ENCODE measurements around the gene NRROS.
A peak's percentile ranks its signal among the peaks of the same experiment; 100 is the strongest.
"Not testable (repeated sequence)": the region's sequence is repeated elsewhere in the genome, so short reads cannot be mapped to it uniquely, and the experiment has no call there.

NRROS gene

DNA sequence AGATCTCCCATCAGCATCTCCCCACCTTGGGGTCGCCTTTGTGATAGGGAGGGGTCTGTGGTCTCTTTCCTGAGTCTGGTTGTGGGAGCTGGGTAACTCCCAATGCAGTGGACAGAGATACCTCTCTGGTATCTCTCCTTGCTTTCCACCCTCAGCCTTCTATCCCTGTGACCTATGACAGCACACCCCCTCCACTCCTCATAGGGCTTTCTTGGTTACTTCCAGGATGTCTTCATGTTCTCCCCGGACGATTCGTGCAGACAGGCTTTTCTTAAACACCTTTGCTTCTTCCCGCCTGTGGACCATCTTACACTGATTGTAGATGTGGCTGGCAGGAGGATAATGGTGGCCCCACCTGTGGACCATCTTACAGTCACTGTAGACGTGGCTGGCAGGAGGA, 14.2 kb upstream of the NRROS start:
- DNase-seq, result no peak

GRCh38 chr3:196627918-196628231, 11.6 kb upstream of the NRROS start:
- no peak for DNase-seq

DNA sequence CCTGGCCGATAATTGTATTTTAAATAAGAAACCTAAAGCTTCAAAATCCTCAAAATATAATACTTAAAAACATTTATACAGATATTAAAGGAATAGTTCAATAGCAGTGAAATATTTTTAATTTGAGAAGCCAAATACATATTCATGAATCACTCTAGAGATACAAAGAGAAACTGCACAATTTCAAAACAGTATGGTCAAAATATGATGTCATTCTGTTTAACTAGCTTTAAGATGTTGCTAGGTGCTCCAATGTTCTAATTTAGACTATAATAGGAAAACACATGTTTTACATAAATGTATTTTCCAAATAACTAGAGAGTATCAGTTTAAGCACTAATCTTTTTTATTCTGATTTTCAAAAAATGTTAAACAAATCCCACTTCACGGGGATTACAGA, 10.3 kb upstream of the NRROS start:
- no peak for DNase-seq

GRCh38 chr3:196631682-196632045, 7.8 kb upstream of the NRROS start:
- peak; percentile 67 for DNase-seq

GRCh38 chr3:196632046-196632751, 7.3 kb upstream of the NRROS start:
- peak; percentile 97 for DNase-seq

DNA sequence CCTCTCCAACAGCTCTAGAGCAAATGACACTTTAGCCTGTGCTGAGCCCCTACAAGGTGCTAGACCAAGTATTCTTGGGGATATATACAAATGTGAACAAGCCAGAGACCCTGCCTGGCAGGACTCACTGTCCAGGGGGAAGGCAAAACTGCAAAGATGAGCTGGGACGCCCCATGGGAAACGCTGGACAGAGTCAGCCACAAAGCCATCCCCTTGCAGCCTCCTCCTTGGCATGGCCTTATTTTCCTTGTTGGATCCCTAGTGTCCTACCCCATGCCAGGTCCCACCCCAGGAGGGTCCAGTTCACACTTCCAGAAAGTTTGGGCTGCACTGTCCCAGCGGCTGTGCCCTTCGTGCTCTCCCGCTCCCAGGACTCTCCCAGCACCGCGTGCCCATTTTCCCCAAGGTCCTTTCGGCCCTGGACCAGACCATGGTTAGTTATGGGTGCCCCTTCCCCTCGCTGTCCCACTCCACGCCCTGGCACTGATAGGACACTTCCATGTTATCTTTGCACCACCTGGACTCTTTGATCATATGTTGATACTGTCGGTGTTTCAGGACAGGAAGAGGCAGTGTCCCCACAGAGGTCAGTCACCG, 5.8 kb upstream of the NRROS start:
- no peak for DNase-seq

- DNase-seq, result no peak
These were observed 5.3 kb upstream of the NRROS start for GRCh38 chr3:196634224-196634623.

GRCh38 chr3:196634829-196635228, 4.7 kb upstream of the NRROS start:
- no peak for DNase-seq

DNA sequence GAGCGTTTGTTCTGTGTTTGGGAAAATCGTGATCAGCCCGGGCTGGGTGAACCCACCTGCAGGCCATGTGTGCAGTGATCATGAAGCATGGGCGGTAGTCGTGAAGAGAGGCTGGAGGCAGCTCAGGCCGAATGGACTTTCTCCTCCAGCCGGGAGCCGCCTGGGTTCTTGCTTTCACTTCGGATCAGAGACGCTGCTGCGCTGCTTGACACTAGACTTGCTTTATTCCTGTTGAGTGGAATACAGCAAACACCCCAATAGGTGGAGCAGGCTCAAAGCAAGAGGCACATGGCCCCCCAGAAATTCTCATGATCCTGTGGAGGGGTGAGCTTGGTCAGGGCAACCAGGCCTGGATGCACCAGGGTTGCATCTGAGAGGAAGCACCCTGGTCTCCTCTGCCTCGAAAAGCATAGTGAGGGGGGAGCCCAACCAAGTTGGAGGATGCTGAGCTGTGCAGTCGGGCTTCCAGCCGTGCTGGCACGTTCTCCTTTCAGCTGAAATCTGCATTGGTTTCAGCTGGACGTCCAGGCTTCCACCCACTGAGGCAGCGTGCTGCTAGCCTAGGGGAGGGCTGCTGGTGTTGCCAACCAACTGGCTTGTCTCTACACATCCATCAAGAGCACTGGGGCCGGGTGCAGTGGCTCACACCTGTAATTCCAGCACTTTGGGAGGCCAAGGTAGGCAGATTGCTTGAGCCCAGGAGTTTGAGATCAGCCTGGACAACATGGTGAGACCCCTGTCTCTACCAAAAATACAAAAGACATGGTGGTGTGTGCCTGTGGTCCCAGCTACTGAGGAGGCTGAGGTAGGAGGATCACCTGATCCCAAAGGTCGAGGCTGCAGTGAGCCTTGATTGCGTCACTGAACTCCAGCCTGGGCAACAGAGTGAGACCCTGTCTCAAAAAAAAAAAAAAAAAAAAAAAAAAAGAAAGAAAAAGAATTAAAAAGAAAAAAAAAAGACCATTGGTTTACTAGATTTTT, 2.8 kb upstream of the NRROS start:
- DNase-seq, result no peak

DNA sequence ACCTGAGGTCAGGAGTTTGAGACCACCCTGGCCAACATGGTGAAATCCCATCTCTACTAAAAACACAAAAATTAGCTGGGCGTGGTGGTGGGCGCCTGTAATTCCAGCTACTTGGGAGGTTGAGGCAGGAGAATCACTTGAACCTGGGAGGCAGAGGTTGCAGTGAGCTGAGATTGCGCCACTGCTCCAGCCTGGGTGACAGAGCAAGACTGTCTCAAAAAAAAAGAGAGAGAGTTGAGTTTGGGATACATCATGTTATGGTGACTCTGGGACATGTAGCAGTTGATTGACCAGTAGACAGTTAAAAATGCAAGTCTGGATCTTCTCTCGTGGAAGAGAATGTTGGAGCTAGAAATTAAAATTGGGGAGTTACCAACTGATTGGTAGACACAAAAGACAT, 1.6 kb upstream of the NRROS start:
- not testable (repeated sequence) for DNase-seq

- peak; percentile 54 for DNase-seq
These were observed 522 bp upstream of the NRROS start for GRCh38 chr3:196638861-196639482.

GRCh38 chr3:196640297-196641018, 964 bp downstream of the NRROS start:
- DNase-seq, result no peak

DNA sequence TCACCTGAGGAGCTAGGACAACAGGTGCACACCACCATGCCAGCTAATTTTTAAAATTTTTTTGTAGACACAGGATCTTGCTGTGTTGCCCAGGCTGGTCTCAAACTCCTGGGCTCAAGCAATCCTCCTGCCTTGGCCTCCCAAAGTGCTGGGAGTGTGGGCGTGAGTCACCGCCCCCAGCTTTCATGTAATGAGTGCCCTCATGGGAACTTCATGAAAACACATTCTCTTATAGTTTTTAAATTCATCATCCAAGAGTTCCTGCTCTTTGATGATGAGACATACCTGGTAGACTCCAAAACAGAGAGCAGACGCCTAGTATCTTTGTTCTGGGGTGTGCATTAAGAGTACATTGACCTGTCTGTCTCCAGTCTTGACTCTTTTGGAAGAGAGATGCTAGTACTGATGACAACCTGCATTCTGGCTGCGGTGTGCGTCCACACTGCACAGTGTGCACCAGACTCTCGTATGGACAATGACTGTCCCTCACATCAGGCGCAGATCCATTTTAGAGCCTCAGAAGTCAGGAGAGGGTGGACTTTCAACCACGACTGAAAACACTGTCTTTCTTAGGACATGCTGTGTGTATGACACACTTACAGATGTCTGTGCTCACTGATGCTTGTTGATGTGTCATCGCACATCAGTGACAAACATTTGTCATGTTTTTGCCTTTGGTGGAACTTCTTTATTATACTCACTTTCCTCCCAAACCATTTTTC, 2.0 kb downstream of the NRROS start:
- DNase-seq, result no peak

GRCh38 chr3:196642434-196642833, 2.9 kb downstream of the NRROS start:
- DNase-seq, result no peak

DNA sequence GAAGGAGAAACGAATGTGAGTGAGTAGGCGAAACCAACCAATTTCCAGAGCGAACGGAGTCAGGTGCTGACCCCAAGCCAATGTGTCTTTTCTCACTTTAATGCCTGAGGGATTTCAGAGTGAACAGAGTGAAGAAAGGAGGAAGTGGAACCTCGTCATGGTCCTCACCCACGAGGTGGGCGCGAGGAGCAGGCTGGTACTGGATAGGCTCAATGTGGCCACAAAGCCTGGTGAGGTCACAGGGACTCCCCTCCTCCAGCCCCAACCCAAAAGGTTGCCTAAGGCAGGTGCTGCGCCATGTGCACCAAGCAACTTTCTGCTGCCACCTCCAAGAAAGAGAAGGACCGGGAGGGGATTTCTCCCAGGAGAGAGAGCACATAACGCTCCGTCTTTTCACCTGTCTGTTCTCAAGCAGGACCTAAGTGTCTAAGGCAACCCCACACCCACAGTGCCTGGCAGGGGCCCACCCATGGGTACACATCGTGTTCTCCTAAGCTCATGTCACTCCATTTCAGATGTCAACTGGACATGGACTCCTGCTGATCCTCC, 3.8 kb downstream of the NRROS start:
- no peak for DNase-seq

DNA sequence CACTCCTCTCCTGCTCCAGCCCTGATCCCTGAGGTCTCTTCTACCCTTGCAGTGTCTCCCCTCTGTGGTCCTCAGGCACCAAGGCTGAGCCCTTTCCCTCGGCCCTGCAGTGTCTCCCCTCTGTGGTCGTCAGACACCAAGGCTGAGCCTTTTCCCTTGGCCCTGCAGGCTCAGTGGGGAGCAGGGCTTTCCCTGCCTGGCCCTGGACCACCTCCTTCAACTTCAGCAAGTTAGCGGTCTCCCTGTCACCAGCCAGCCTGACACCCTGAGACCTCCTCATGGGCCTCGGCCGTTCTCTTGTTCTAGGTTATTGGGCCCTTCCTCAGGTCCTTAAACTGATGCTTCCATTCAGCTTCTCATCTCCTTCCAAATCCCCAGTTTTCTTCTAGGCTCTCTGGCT, 4.3 kb downstream of the NRROS start:
- no peak for DNase-seq

DNA sequence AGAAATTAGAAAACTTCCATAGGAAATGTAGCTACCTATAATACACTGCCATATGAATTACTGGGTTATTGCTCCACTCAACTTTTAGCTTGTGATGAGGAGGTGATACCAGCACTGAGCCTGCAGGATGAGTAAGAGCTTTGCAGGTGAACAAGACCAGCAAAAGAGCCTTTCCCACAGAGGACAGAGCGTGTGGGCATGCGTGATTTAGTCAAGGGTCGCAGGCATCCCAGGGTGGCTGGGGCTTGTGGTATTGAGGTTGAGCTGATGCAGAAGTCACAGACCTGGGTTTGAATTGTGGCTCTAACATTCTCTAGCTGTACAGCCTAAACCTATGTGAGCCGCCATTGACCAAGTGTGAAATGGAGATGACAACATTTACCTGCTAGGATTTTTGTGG, 5.6 kb downstream of the NRROS start:
- DNase-seq, result no peak

DNA sequence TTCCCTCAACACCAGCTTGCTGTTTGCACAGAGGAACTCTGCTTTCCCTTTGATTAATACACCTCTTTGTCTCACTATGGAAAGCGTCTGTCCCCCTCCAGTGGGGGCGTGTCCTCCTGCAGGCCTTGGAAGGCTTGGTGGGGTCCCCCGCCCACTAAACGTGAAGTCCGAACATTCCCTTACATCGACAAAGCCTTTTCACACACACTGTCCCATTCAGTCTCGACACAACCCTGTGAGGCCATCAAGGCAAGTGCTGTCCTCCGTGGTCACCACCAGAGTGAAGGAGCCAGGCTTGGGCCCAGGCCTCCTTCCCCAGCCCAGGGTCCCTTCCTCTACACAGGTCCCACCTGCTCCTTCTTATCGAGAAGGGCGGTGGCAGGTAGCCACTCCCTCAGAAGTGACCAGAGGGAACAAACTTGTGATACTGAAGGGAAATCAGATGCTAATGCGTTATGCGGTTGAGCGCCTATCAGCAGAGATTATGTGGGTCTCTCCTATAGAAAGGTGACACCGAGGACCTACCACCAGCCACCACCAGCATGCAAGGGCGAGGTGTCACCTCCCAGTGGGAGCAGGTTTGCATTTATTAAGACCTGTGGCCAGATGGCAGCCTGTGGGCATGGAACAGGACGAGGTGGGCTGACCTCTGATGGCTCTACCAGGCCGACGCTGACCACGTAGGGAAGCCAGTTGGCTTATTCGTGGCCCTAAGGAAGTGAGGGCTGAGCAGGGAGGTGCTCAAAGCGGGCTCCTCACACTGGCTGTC, 6.6 kb downstream of the NRROS start:
- no peak for DNase-seq

DNA sequence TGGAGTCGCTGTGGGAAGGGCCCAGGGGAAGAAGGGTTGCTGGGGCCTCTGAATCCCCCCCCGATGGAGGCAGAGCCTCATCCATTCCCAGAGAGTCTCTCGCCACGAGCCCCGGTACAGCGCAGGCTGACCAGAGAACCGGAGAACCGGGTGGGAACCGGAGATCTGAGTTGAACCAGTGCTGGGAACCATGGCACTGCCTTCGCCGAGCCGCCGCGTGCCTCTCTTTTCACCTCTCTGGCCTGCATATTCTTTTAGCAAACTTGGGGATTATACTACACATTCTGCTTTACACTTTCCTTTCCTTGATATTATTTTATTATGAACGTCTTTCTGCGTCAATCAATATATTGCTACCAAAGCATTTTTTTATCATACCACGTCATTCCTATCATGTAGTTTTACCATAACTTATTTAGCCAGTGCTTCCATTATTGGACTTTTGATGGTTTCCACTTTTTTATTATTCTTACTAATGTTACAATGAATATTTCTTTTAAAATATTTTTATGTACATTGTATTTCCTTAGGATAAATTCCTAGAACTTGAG, 7.2 kb downstream of the NRROS start:
- DNase-seq, result no peak

GRCh38 chr3:196650740-196651311, 11.3 kb downstream of the NRROS start:
- DNase-seq, result peak; percentile 31

Measured in NCI-H69 (cell line).